ENCODE measurements around the gene RPL10A. TPM values are rescaled to one million over a fixed set of nuclear protein-coding genes. Genes with fewer than 3 reads are reported as not detected.

The RPL10A gene
- total and polyA plus RNA-seq, 10 donors = 962 to 3,148 (median 1,054) TPM

GRCh38 chr6:35487658-35488516 is 19.7 kb downstream of the RPL10A start:
- H3K4me1 ChIP-seq = peaks cover 0 to 93% (median 30%) of the 10 kb centered on the region in 6 donors
- TF ChIP-seq POLR2A (IDR thresholded peaks at IDR 0.05) (no peak), POLR2AphosphoS5 (IDR thresholded peaks at IDR 0.05) (peak in 1 of 3 donors; percentile 27), CTCF (IDR thresholded peaks at IDR 0.05 in 8 of 11, conservative IDR thresholded peaks at IDR 0.05 in 3 of 11) (no peak)
- peak overlapping the region in 4 of 8 donors; percentile 17 to 66 (median 38) for H3K27ac ChIP-seq
- intact Hi-C loops (cut with DNase I; ENCODE audit: low total_unique reads) = no loop called here
- no peak overlapping the region for H3K4me3 ChIP-seq
- DNase-seq = no peak
- H3K9me3 ChIP-seq = no peaks in the 10 kb centered on the region
- H3K36me3 ChIP-seq = no peaks in the 10 kb centered on the region
- 22 to 45% (median 31%) methylated on average over 9 of the region's 9 CpGs for WGBS, 5 donors
- H3K27me3 ChIP-seq (replicated peaks in 1 of 7) = peaks cover 0 to 29% (median 3%) of the 10 kb centered on the region in 7 donors

GRCh38 chr6:35488517-35488862 is 20.3 kb downstream of the RPL10A start:
- intact Hi-C loops (cut with DNase I; ENCODE audit: low total_unique reads) = no loop called here
- peaks cover 0 to 96% (median 33%) of the 10 kb centered on the region in 6 donors for H3K4me1 ChIP-seq
- TF ChIP-seq CTCF (IDR thresholded peaks at IDR 0.05 in 8 of 11, conservative IDR thresholded peaks at IDR 0.05 in 3 of 11) (no peak), POLR2AphosphoS5 (IDR thresholded peaks at IDR 0.05) (no peak), POLR2A (IDR thresholded peaks at IDR 0.05) (no peak)
- H3K27ac ChIP-seq = peak overlapping the region in 4 of 8 donors; percentile 17 to 59 (median 38)
- 75 to 82% (median 77%) methylated on average over 9 of the region's 9 CpGs for WGBS, 5 donors
- no peaks in the 10 kb centered on the region for H3K36me3 ChIP-seq
- DNase-seq = no peak
- H3K9me3 ChIP-seq = no peaks in the 10 kb centered on the region
- H3K4me3 ChIP-seq = no peak overlapping the region
- peaks cover 0 to 32% (median 3%) of the 10 kb centered on the region in 7 donors for H3K27me3 ChIP-seq (replicated peaks in 1 of 7)

- WGBS, 5 donors = 74 to 100% (median 81%) methylated on average over 1 of the region's 1 CpG
- no peak for DNase-seq
- peak overlapping the region in 3 of 8 donors; percentile 26 to 55 (median 43) for H3K27ac ChIP-seq
- H3K4me3 ChIP-seq = no peak overlapping the region
- TF ChIP-seq POLR2A (IDR thresholded peaks at IDR 0.05) = no peak
- no peak for TF ChIP-seq POLR2AphosphoS5 (IDR thresholded peaks at IDR 0.05)
- TF ChIP-seq CTCF (IDR thresholded peaks at IDR 0.05 in 8 of 11, conservative IDR thresholded peaks at IDR 0.05 in 3 of 11) = no peak
- H3K27me3 ChIP-seq (replicated peaks in 1 of 7) = peaks cover 0 to 32% (median 3%) of the 10 kb centered on the region in 7 donors
- peaks cover 0 to 96% (median 38%) of the 10 kb centered on the region in 6 donors for H3K4me1 ChIP-seq
- no peaks in the 10 kb centered on the region for H3K36me3 ChIP-seq
- intact Hi-C loops (cut with DNase I; ENCODE audit: low total_unique reads) = no loop called here
- no peaks in the 10 kb centered on the region for H3K9me3 ChIP-seq
Measured at GRCh38 chr6:35489066-35489465, 20.9 kb downstream of the RPL10A start.

Data from spleen (tissue), 11 donors.